A549 (cell line): ENCODE data around the gene MAP10. TPM values are rescaled to one million over a fixed set of nuclear protein-coding genes. Genes with fewer than 3 reads are reported as not detected.

Experiments used
- ATAC-seq, 2 experiments: fragments of 200-7000 bp in 1 of 2; fragments of >200 bp in 1 of 2; cut with Nextera tagmentation in 1 of 2; cut with Tn5 transposase in 1 of 2; 3 replicates each; pipeline versions ENCODE4 v1.8.0 to v1.9.1; 2018 to 2020; ENCODE audit warnings: mild to moderate bottlenecking in 1 of 2, moderate library complexity in 1 of 2
- CTCF ChIA-PET: fragments of 300-600 bp; sonication (Branson Sonifier 250); formaldehyde crosslinking; extraction: SDS; loops from one replicate; lab custom pipeline; 2021; ENCODE audit warnings: antibody characterized with exemption, inconsistent platforms; lab: Yijun Ruan, JAX
- POLR2A ChIA-PET: fragments of 350-600 bp; formaldehyde crosslinking; extraction: SDS; loops from one replicate; lab custom pipeline; 2021; ENCODE audit warnings: antibody characterized with exemption, inconsistent platforms; lab: Yijun Ruan, JAX
- DNase-seq, 2 experiments: peaks; one replicate each; pipeline versions ENCODE4 v3.0.0 to v3.0.0-alpha.2; 2011 to 2016; ENCODE audit warnings: low read depth in 1 of 2, low spot score in 1 of 2
- FAIRE-seq: peaks from 2 replicates; lab custom pipeline; 2011; peaks lifted over from hg19 to GRCh38; lab: Jason Lieb, UNC
- H3K27ac ChIP-seq, 2 experiments: fragments of >200 bp; sonication (Bioruptor Twin); formaldehyde crosslinking; 3 replicates each; pipeline ENCODE4 v1.5.1; 2016 to 2017
- H3K4me1 ChIP-seq: fragments of >200 bp; sonication (Bioruptor Twin); formaldehyde crosslinking; 3 replicates; pipeline ENCODE4 v1.6.1; 2016
- H3K4me2 ChIP-seq: fragments of >200 bp; sonication (Bioruptor Twin); formaldehyde crosslinking; 3 replicates; pipeline ENCODE4 v1.6.1; 2016
- H3K4me3 ChIP-seq: fragments of >200 bp; sonication (Bioruptor Twin); formaldehyde crosslinking; 3 replicates; pipeline ENCODE4 v1.5.1; 2016
- H3K9me3 ChIP-seq: fragments of >200 bp; sonication (Bioruptor Twin); formaldehyde crosslinking; 3 replicates; pipeline ENCODE4 v1.6.1; 2016
- BHLHE40 ChIP-seq: IDR thresholded peaks from 2 replicates; pipeline ENCODE4 v1.6.1; 2012; ENCODE audit warnings: low read depth, low read length, inconsistent platforms
- CBX8 ChIP-seq: fragments of 200-600 bp; sonication (generic); IDR thresholded peaks from 2 replicates; pipeline ENCODE4 v1.6.1; 2016
- CHD2 ChIP-seq: fragments of 150-350 bp; IDR thresholded peaks from 2 replicates; pipeline ENCODE4 v1.6.1; 2014; ENCODE audit warnings: low read length; ENCODE audit not compliant: partially characterized antibody
- FOSB ChIP-seq: fragments of 250-450 bp; sonication (Bioruptor Pico); IDR thresholded peaks from 2 replicates; pipeline ENCODE4 v1.5.0; 2020; ENCODE audit warnings: mild to moderate bottlenecking, moderate library complexity
- FOSL2 ChIP-seq, 2 experiments: fragments of 450-650 bp in 1 of 2; fragments of >200 bp in 1 of 2; sonication (Bioruptor Twin) in 1 of 2; formaldehyde crosslinking; IDR thresholded peaks; 2 replicates each; pipeline versions ENCODE4 v1.5.0 to v1.6.1; 2016 to 2020; ENCODE audit warnings: mild to moderate bottlenecking in 1 of 2, moderate library complexity in 1 of 2
- HOXA7 ChIP-seq: fragments of 250-450 bp; sonication (Bioruptor Pico); IDR thresholded peaks from 2 replicates; pipeline ENCODE4 v1.5.0; 2020; ENCODE audit warnings: mild to moderate bottlenecking, moderate library complexity
- HOXB5 ChIP-seq: fragments of 250-450 bp; sonication (Bioruptor Pico); IDR thresholded peaks from 2 replicates; pipeline ENCODE4 v1.5.0; 2020; ENCODE audit warnings: mild to moderate bottlenecking, moderate library complexity
- KDM5A ChIP-seq: fragments of 200-600 bp; sonication (generic); IDR thresholded peaks from 2 replicates; pipeline ENCODE4 v1.6.1; 2016; ENCODE audit warnings: antibody characterized with exemption, mild to moderate bottlenecking
- MAFK ChIP-seq: fragments of 450-650 bp; IDR thresholded peaks from 2 replicates; pipeline ENCODE4 v1.6.1; 2014; ENCODE audit not compliant: partially characterized antibody
- MYC ChIP-seq: IDR thresholded peaks from 2 replicates; pipeline ENCODE4 v1.6.1; 2012; ENCODE audit warnings: mild to moderate bottlenecking, inconsistent platforms, low read length, improper control_type of control experiment, borderline replicate concordance
- NR3C1 ChIP-seq: fragments of >200 bp; sonication (Bioruptor Twin); formaldehyde crosslinking; IDR thresholded peaks from 3 replicates; pipeline ENCODE4 v1.6.1; 2017
- PHF8 ChIP-seq: fragments of 200-600 bp; sonication (generic); IDR thresholded peaks from 2 replicates; pipeline ENCODE4 v1.6.1; 2016; ENCODE audit warnings: low read depth, mild to moderate bottlenecking, antibody characterized with exemption, moderate library complexity, borderline replicate concordance
- POLR2A ChIP-seq: IDR thresholded peaks from 2 replicates; pipeline ENCODE4 v1.6.1; 2012; ENCODE audit warnings: mild to moderate bottlenecking, low read length
- REST ChIP-seq: fragments of 200-600 bp; sonication (generic); IDR thresholded peaks from 2 replicates; pipeline ENCODE4 v1.6.1; 2016; ENCODE audit warnings: antibody characterized with exemption, mild to moderate bottlenecking, moderate library complexity
- TP53 ChIP-seq: fragments of 250-450 bp; sonication (Bioruptor Pico); IDR thresholded peaks from 2 replicates; pipeline ENCODE4 v1.5.0; 2021; ENCODE audit warnings: mild to moderate bottlenecking, moderate library complexity
- USF2 ChIP-seq: fragments of 450-650 bp; IDR thresholded peaks from 2 replicates; pipeline ENCODE4 v1.6.1; 2014; ENCODE audit warnings: antibody characterized with exemption
- ZC3H11A ChIP-seq: fragments of 450-650 bp; IDR thresholded peaks from 2 replicates; pipeline ENCODE4 v1.6.1; 2014; ENCODE audit warnings: antibody characterized with exemption, mild to moderate bottlenecking
- ZFP36 ChIP-seq: fragments of 450-650 bp; IDR thresholded peaks from 2 replicates; pipeline ENCODE4 v1.6.1; 2014; ENCODE audit warnings: borderline replicate concordance; ENCODE audit not compliant: partially characterized antibody
- ZSCAN20 ChIP-seq: fragments of 250-450 bp; sonication (Bioruptor Pico); IDR thresholded peaks from 2 replicates; pipeline ENCODE4 v1.8.0; 2022; ENCODE audit warnings: mild to moderate bottlenecking, moderate library complexity
- WGBS: methylation state at CpG from one replicate; pipeline ENCODE4 v1.1.6; 2017; ENCODE audit errors: missing lambda C conversion rate; 5-methylcytosine and 5-hydroxymethylcytosine counted together
- polyA minus RNA-seq: library from RNA; depleted of rRNA, polyadenylated mRNA; stranded (reverse); fragments of >200 nt; gene quantifications from 2 replicates; pipeline ENCODE4 v1.2.3, GENCODE V29; 2011; rRNA and poly(A)+ RNA removed
- polyA plus RNA-seq, 4 experiments: library from polyadenylated mRNA; depleted of rRNA in 3 of 4; stranded (reverse); fragments of >200 nt; fragmentation: RNase III in 1 of 4; extraction: RNeasy Plus Mini Kit Qiagen cat#74134 plus additional on column Dnase treatment in 1 of 4; gene quantifications; 2 replicates in 3 of 4; 3 replicates in 1 of 4; pipeline ENCODE4 v1.2.3, GENCODE V29; 2011 to 2017
- TF ChIP-seq, protein P1 (sequence below): IDR thresholded peaks from 2 replicates; pipeline ENCODE4 v1.6.1; 2012; ENCODE audit warnings: low read depth, borderline replicate concordance
- TF ChIP-seq, protein P2 (sequence below): IDR thresholded peaks from 2 replicates; pipeline ENCODE4 v1.6.1; 2012
- TF ChIP-seq, protein P3 (sequence below): fragments of >200 bp; sonication (Bioruptor Twin); formaldehyde crosslinking; IDR thresholded peaks from 3 replicates; pipeline ENCODE4 v1.6.1; 2016
- TF ChIP-seq, protein P4 (sequence below): fragments of 250-450 bp; sonication (Bioruptor Pico); IDR thresholded peaks from 2 replicates; pipeline ENCODE4 v1.5.0; 2020; ENCODE audit warnings: low read depth, mild to moderate bottlenecking, moderate library complexity
- TF ChIP-seq, protein P5 (sequence below): fragments of 250-450 bp; sonication (Bioruptor Pico); IDR thresholded peaks from 2 replicates; pipeline ENCODE4 v1.5.0; 2021; ENCODE audit warnings: mild to moderate bottlenecking, moderate library complexity, borderline replicate concordance

Gene MAP10, protein sequence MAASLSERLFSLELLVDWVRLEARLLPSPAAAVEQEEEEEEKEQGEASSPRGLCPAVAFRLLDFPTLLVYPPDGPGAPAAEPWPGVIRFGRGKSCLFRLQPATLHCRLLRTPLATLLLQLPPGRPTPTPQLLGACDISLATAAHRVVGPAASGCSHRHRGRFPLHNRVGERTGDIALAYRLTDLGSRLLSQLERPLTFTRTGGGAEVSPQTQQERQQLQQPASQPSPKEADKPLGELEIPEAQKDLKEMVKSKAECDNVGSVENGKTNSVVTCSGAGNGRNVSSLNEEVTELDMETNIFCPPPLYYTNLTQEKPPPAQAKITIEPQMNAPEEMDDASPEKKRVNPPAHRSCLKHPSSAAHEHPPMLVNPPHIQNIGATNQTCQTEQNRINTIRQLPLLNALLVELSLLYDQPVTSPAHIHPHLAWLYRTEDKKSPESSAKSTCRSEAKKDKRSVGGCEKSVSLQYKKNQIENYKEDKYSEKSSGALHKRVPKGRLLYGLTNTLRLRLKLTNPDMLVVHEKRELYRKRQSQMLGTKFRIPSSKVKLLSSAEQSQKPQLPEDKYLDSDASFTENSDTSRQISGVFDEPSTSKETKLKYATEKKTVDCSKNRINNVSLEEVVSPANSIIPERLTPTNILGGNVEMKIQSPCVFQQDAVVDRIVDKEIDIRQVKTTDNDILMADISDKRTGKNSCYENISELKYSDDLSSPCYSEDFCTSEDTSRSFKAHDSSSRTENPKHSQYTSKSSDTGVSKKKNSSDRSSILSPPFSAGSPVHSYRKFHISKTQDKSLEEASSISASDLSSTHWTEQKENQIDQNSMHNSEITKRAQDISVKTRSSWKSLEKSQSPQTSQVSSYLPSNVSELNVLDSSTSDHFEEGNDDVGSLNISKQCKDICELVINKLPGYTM
- 2.3 and 2.4 TPM in 2 replicates for polyA plus RNA-seq (2011; rRNA removed)
- 0.82 and 1.0 TPM in 2 replicates for polyA plus RNA-seq (2012; cell fraction: cytosol; rRNA removed)
- polyA plus RNA-seq (2012; cell fraction: nucleus; rRNA removed): 1.1 TPM in 2 replicates
- polyA plus RNA-seq (2017; fragmentation: RNase III; extraction: RNeasy Plus Mini Kit Qiagen cat#74134 plus additional on column Dnase treatment): 1.6 to 2.5 TPM (median 2.1 TPM) in 3 replicates
- 1.1 TPM in 2 replicates for polyA minus RNA-seq

DNA sequence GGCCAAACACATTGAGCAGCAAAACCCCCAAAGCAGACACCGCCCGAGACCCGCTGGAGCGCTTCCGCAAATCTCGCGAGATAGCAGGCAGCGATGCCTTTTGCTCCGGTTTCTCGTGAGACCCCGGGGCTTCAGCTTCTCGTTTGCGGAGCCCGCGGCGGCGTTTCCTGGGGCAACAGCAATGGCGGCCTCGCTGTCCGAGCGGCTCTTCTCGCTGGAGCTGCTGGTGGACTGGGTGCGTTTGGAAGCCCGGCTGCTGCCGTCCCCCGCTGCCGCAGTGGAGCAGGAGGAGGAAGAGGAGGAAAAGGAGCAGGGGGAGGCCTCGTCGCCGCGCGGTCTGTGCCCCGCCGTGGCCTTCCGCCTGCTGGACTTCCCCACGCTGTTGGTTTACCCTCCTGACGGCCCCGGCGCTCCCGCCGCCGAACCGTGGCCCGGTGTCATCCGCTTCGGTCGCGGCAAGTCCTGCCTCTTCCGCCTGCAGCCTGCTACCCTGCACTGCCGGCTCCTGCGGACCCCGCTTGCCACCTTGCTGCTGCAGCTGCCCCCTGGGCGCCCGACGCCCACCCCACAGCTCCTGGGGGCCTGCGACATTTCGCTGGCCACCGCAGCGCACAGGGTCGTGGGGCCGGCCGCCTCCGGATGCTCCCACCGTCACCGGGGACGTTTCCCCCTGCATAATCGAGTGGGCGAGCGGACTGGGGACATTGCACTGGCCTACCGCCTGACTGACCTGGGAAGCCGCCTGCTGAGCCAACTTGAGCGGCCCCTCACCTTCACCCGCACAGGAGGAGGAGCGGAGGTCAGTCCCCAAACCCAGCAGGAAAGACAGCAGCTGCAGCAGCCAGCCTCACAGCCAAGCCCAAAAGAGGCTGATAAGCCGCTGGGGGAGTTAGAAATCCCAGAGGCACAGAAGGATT, at the start of gene MAP10:
Gene MAP10, plus strand, starts transcription at position 148 of the 917 bp plus-strand sequence. Its CDS starts 34 bp downstream, at position 182.
- FAIRE-seq (no peak), DNase-seq (peak; percentile 78 to 79), ATAC-seq (peak; percentile 85 to 89)
- H3K9me3 ChIP-seq: peaks cover 6% of the 10 kb centered on the region; the same call in 2 of the 3 replicates
- peaks cover 6% of the 10 kb centered on the region; the same call in 1 of the 3 replicates for H3K4me1 ChIP-seq
- peak within 1 kb of the TSS; percentile 82 to 91 for H3K27ac ChIP-seq
- 19% methylated on average over 66 of the region's 75 CpGs for WGBS
- CTCF ChIA-PET: interaction anchor here (0.6 kb wide), 2 partner anchors 9 to 148 kb away, joined by 3 read pairs; no protein-coding TSS in a partner anchor
- POLR2A ChIA-PET: interaction anchor here (0.7 to 1.1 kb wide), 3 partner anchors 11 to 30 kb away, joined by 3 read pairs; no protein-coding TSS in a partner anchor
- peak within 1 kb of the TSS; percentile 58 for H3K4me3 ChIP-seq
- H3K4me2 ChIP-seq: peak within 1 kb of the TSS; percentile 69
- TF ChIP-seq ZSCAN20 (CRISPR knock-in tag) (no peak), ZC3H11A (no peak), TP53 (no peak), BHLHE40 (no peak), ZFP36 (no peak), HOXA7 (CRISPR knock-in tag) (no peak), USF2 (no peak), POLR2A (peak; percentile 41), PHF8 (peak; percentile 45; the same call in 1 of the 2 replicates), CHD2 (peak; percentile 98), NR3C1 (no peak), MYC (no peak), CBX8 (no peak), REST (peak; percentile 97), MAFK (no peak), FOSL2 (IDR thresholded peaks at IDR 0.05) (no peak), FOSL2 (CRISPR knock-in tag; IDR thresholded peaks at IDR 0.05) (no peak), HOXB5 (peak; percentile 66; the same call in 1 of the 2 replicates), KDM5A (no peak), FOSB (CRISPR knock-in tag) (no peak)
- TF ChIP-seq, protein P1, sequence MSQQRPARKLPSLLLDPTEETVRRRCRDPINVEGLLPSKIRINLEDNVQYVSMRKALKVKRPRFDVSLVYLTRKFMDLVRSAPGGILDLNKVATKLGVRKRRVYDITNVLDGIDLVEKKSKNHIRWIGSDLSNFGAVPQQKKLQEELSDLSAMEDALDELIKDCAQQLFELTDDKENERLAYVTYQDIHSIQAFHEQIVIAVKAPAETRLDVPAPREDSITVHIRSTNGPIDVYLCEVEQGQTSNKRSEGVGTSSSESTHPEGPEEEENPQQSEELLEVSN: peak; percentile 90
- TF ChIP-seq, protein P2, sequence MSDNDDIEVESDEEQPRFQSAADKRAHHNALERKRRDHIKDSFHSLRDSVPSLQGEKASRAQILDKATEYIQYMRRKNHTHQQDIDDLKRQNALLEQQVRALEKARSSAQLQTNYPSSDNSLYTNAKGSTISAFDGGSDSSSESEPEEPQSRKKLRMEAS: peak; percentile 82
- TF ChIP-seq, protein P3, sequence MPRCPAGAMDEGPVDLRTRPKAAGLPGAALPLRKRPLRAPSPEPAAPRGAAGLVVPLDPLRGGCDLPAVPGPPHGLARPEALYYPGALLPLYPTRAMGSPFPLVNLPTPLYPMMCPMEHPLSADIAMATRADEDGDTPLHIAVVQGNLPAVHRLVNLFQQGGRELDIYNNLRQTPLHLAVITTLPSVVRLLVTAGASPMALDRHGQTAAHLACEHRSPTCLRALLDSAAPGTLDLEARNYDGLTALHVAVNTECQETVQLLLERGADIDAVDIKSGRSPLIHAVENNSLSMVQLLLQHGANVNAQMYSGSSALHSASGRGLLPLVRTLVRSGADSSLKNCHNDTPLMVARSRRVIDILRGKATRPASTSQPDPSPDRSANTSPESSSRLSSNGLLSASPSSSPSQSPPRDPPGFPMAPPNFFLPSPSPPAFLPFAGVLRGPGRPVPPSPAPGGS: no peak
- TF ChIP-seq, protein P4, sequence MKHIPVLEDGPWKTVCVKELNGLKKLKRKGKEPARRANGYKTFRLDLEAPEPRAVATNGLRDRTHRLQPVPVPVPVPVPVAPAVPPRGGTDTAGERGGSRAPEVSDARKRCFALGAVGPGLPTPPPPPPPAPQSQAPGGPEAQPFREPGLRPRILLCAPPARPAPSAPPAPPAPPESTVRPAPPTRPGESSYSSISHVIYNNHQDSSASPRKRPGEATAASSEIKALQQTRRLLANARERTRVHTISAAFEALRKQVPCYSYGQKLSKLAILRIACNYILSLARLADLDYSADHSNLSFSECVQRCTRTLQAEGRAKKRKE (CRISPR knock-in tag): no peak
- TF ChIP-seq, protein P5, sequence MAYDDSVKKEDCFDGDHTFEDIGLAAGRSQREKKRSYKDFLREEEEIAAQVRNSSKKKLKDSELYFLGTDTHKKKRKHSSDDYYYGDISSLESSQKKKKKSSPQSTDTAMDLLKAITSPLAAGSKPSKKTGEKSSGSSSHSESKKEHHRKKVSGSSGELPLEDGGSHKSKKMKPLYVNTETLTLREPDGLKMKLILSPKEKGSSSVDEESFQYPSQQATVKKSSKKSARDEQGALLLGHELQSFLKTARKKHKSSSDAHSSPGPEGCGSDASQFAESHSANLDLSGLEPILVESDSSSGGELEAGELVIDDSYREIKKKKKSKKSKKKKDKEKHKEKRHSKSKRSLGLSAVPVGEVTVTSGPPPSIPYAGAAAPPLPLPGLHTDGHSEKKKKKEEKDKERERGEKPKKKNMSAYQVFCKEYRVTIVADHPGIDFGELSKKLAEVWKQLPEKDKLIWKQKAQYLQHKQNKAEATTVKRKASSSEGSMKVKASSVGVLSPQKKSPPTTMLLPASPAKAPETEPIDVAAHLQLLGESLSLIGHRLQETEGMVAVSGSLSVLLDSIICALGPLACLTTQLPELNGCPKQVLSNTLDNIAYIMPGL (CRISPR knock-in tag): no peak
